Hematopoietic multipotent progenitor cell (in vitro differentiated cells): ENCODE data around the gene TM7SF2. TPM values are rescaled to one million over a fixed set of nuclear protein-coding genes. Genes with fewer than 3 reads are reported as not detected.

Experiments used
- DNase-seq, 3 donors: peaks; one replicate each; pipeline ENCODE4 v3.0.0-alpha.2; 2011 to 2015; ENCODE audit warnings: low read depth in 2 of 3, low spot score in 2 of 3
- total RNA-seq: library from RNA; depleted of rRNA; stranded (reverse); fragments of >200 nt; gene quantifications from one replicate; pipeline ENCODE4 v1.2.3, GENCODE V29; 2012

Gene TM7SF2
- total RNA-seq, 1 donor, result 46.6 TPM

- DNase-seq, result no peak
These were observed 23.8 kb upstream of the TM7SF2 start for GRCh38 chr11:65087827-65088226.

DNA sequence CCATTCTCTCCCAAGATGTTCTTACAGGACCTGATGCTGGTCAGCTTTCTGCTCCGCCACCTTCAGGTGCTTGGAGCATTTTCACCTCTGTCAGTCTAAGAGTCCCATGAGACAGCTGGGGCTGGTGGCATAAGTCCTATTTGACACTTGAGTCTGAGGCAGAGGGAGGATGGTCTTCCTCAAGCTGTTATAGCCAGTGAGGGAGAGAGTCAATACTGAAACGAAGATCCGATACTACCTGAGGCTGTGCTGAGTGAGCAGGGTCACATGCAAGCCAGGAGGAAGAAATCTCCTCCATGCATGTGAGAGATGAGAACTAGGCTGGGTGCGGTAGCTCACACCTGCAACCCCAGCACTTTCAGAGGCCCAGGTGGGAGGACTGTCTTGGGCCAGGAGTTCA lies 22.1 kb upstream of the TM7SF2 start:
- DNase-seq, result no peak

- no peak for DNase-seq
These were observed 21.0 kb upstream of the TM7SF2 start for GRCh38 chr11:65090628-65091027.

GRCh38 chr11:65095427-65095826 lies 16.2 kb upstream of the TM7SF2 start:
- no peak for DNase-seq

DNA sequence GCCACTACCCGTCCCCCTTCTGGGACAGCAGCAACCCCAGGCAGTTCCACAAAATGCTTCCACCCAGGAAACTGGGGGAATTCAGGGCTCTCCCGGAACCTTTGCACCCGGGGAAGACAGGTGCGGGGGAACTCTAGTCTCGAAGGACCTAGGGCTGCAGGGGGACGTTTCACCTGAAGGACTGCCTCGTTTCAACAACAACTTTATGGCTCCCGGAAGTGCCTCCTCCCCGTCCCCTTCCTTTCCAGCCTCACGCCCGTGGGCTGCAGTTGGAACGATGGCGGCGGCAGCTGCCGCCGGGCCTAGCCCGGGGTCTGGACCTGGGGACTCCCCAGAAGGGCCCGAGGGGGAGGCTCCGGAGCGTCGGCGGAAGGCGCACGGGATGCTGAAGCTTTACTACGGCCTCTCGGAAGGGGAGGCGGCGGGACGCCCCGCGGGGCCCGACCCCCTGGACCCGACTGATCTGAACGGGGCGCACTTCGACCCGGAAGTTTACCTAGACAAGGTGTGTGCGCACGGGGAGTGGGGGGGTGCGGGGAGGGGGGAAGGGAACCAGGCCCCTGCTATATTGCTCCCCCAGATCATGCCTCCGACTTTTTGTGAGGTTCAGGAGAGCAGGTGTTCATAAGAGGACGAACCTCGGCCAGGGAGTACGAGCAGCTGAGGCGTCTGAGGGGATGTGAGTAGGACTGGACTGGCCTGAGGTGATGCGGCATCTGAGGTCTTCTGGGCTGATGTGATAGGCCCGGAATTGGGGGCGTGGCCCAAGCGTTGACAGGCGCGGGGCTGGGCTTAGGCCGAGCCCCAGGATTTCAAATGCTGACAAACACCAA lies 15.5 kb upstream of the TM7SF2 start, which contains the start of gene VPS51:
VPS51 (plus strand) TSS at position 241 of the 833 bp plus-strand sequence; CDS start at position 278, 37 bp downstream.
- DNase-seq, result peak; percentile 72 to 93 (median 89)

DNA sequence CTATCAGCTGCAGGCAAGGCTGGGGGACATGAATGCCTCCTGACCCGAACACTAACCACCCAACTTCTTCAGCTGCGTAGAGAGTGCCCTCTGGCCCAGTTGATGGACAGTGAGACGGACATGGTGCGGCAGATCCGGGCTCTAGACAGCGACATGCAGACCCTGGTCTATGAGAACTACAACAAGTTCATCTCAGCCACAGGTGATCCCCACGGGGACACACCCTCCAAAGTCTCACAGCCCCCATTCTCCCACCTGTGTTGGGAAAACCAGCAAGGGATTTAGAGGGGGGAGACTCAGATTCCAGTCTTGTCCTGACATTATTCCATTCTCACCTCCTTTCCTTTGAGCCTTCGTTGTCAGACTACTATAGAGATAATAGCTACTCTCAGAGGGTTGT lies 14.7 kb upstream of the TM7SF2 start:
- no peak for DNase-seq

DNA sequence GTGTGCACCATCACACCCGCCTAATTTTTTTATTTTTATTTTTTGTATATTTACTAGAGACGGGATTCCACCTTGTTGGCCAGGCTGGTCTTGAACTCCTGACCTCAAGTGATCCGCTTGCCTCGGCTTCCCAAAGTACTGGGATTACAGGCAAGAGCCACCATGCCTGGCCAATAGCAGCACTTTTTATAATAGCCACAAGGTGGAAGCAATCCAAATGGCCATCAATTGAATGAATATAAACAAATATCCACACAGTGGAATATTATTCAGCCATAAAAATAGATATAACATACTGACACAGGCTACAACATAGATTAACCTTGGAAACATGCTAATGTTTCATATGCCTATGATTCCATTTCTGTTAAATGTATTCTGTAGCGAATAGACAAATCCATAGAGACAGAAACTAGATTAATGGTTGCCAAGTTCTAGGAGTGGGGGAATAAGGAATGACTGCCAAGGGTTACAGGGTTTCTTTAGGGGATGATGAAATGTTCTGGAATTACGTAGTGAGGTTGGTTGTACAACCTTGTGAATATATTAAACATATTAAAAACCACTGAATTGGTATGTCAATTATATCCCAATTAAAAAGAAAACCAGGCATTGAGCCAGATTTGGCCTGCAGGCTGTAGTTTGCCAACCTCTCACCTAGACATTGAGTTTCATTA lies 10.9 kb upstream of the TM7SF2 start:
- DNase-seq, result no peak

- DNase-seq, result no peak
These were observed 9.3 kb upstream of the TM7SF2 start for GRCh38 chr11:65102142-65103095.

- DNase-seq, result no peak
These were observed 8.2 kb upstream of the TM7SF2 start for GRCh38 chr11:65103476-65103875.

GRCh38 chr11:65104628-65105027 lies 7.0 kb upstream of the TM7SF2 start:
- no peak for DNase-seq

GRCh38 chr11:65107078-65107477 lies 4.6 kb upstream of the TM7SF2 start:
- no peak for DNase-seq

GRCh38 chr11:65107751-65108468 lies 3.8 kb upstream of the TM7SF2 start:
- DNase-seq, result no peak

GRCh38 chr11:65108469-65109123 lies 3.1 kb upstream of the TM7SF2 start:
- DNase-seq, result no peak

DNA sequence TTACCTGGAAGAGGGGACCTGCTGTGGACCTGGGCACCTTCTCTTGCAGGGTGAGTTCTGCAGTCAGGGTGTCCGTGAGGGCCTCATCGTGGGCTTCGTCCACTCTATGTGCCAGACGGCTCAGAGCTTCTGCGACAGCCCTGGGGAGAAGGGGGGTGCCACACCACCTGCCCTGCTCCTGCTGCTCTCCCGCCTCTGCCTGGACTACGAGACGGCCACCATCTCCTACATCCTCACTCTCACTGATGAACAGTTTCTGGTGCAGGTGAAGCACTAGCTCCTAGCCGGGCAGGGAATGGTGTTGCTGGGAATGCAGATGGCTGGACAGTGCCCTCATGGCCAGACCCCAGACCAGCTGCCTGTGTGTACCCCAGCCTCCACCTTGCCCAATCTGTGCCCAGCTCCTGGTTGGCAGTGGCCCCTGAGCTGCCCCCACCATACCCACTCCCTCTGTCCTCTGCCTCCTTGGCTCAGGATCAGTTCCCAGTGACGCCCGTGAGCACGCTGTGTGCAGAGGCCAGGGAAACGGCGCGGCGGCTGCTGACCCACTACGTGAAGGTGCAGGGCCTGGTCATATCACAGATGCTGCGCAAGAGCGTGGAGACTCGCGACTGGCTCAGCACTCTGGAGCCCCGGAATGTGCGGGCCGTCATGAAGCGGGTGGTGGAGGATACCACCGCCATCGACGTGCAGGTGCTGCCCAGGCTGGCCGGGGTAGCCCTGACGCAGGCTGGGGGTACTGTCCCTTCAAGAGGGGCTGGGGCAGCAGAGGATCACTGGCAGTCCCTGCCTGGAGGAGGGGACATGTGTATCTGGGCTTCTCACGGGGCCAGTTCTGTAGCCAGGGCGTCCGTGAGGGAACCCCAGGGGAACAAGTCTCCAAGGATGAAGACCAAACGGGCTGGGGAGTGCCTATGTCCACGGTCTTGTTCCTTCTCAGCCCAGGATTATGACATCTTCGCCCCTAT lies 2.2 kb upstream of the TM7SF2 start:
- DNase-seq, result no peak

GRCh38 chr11:65110354-65110861 lies 1.3 kb upstream of the TM7SF2 start:
- DNase-seq, result peak; percentile 83 to 94 (median 92)

- DNase-seq, result no peak
These were observed 421 bp upstream of the TM7SF2 start for GRCh38 chr11:65111159-65111743.

GRCh38 chr11:65112546-65113360 lies 1.1 kb downstream of the TM7SF2 start:
- peak; percentile 65 to 70 (median 67) for DNase-seq
